ENCODE measurements around the gene RNH1. TPM values are rescaled to one million over a fixed set of nuclear protein-coding genes. Genes with fewer than 3 reads are reported as not detected.

The RNH1 gene
- total and polyA plus RNA-seq, 10 of the 15 experiments (the other 5 are each of a cell fraction or from before 2014, with no cell fraction given) = 2.3 to 162 (median 72.1) TPM

DNA sequence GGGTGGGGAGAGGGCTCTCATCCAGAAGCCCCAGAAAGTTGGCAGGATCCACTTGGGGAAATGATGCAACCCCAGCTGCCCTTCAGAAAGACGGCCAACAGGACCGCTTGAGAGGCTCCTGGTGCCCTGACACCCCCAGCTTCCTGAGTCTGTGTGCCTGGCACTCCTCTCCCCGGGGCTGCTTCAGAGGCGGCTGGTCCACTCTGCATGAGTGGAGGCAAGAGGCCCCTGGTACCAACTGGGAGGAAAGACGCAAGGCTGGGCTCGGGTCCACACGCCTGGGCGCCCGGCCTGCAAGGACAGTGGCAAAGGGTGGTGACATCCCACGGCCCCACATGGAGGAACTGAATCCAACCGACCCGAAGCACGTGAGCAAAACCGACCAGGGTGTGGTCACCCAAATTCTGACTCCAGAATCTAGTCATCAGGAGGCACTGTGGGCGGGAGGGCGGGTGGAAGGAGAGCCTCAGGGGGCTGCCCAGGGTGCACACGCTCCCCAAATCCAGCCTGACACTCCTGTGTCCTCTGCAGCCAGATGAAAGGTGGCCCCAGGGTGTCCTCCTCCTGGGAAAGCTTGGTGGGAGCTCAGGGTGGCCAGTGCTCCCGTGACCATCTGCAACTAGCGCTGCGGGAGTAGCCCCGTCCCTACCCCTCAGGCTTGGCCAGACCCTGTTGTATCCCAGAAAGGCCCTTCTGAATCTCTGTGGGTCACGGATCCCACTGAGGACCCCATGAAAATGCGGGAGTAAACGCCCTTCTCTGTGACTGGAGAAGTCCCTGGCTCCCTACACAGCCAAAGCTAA is 3.7 kb downstream of the RNH1 start (continued):
- TF ChIP-seq CUX1 (IDR thresholded peaks at IDR 0.05; ENCODE audit: insufficient replicate concordance, low read depth, low read length) = no peak
- TF ChIP-seq NBN (IDR thresholded peaks at IDR 0.05) = no peak
- TF ChIP-seq, protein P1, sequence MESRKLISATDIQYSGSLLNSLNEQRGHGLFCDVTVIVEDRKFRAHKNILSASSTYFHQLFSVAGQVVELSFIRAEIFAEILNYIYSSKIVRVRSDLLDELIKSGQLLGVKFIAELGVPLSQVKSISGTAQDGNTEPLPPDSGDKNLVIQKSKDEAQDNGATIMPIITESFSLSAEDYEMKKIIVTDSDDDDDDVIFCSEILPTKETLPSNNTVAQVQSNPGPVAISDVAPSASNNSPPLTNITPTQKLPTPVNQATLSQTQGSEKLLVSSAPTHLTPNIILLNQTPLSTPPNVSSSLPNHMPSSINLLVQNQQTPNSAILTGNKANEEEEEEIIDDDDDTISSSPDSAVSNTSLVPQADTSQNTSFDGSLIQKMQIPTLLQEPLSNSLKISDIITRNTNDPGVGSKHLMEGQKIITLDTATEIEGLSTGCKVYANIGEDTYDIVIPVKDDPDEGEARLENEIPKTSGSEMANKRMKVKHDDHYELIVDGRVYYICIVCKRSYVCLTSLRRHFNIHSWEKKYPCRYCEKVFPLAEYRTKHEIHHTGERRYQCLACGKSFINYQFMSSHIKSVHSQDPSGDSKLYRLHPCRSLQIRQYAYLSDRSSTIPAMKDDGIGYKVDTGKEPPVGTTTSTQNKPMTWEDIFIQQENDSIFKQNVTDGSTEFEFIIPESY (IDR thresholded peaks at IDR 0.05) = no peak
- TF ChIP-seq STAT1 (conservative IDR thresholded peaks at IDR 0.05) = no peak
- TF ChIP-seq CBX3 (IDR thresholded peaks at IDR 0.05; ENCODE audit: borderline replicate concordance, low read depth) = no peak
- TF ChIP-seq BACH1 (IDR thresholded peaks at IDR 0.05; ENCODE audit: borderline replicate concordance) = no peak
- TF ChIP-seq TARDBP (IDR thresholded peaks at IDR 0.05; ENCODE audit: borderline replicate concordance) = no peak
- peak; percentile 57 for TF ChIP-seq USF1 (IDR thresholded peaks at IDR 0.05; ENCODE audit: borderline replicate concordance, extremely low read length, insufficient read depth, low read depth, low read length)
- TF ChIP-seq, protein P2, sequence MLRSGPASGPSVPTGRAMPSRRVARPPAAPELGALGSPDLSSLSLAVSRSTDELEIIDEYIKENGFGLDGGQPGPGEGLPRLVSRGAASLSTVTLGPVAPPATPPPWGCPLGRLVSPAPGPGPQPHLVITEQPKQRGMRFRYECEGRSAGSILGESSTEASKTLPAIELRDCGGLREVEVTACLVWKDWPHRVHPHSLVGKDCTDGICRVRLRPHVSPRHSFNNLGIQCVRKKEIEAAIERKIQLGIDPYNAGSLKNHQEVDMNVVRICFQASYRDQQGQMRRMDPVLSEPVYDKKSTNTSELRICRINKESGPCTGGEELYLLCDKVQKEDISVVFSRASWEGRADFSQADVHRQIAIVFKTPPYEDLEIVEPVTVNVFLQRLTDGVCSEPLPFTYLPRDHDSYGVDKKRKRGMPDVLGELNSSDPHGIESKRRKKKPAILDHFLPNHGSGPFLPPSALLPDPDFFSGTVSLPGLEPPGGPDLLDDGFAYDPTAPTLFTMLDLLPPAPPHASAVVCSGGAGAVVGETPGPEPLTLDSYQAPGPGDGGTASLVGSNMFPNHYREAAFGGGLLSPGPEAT (IDR thresholded peaks at IDR 0.05; ENCODE audit: low read depth) = no peak
- 0 out of 2 replicates have a peak, but pooled peaks have one; percentile 37 for TF ChIP-seq PAX5 (IDR thresholded peaks at IDR 0.05; ENCODE audit: borderline replicate concordance, low read depth, low read length)
- TF ChIP-seq EED (IDR thresholded peaks at IDR 0.05; ENCODE audit: low read depth) = peak; percentile 30; the same call in 1 of the 2 replicates
- 0 out of 2 replicates have a peak, but pooled peaks have one; percentile 11 for TF ChIP-seq CREB1 (IDR thresholded peaks at IDR 0.05; ENCODE audit: low read depth)
- 0 out of 2 replicates have a peak, but pooled peaks have one; percentile 31 for TF ChIP-seq NKRF (conservative IDR thresholded peaks at IDR 0.05)
- no peak for TF ChIP-seq MTA2 (IDR thresholded peaks at IDR 0.05; ENCODE audit: low read depth)
